Erythroblast (primary cell): ENCODE measurements around the gene UBE2U.

Source experiments
- GATA1 ChIP-seq: IDR thresholded peaks from 2 replicates; pipeline ENCODE4 v1.6.1; 2011; ENCODE audit warnings: low read depth, mild to moderate bottlenecking, control low read depth, low read length, moderate library complexity
- POLR2A ChIP-seq: IDR thresholded peaks from 2 replicates; pipeline ENCODE4 v1.6.1; 2011; ENCODE audit warnings: mild to moderate bottlenecking, low read length

GRCh38 chr1:64310760-64311159 is 107.3 kb downstream of the UBE2U start:
- TF ChIP-seq POLR2A (no peak), GATA1 (no peak)
